Neuron (in vitro differentiated cells): ENCODE measurements around the gene CNOT4.

Experiments
- H2AFZ ChIP-seq: one replicate; pipeline ENCODE4 v1.6.1; 2013; ENCODE audit warnings: low read depth, mild to moderate bottlenecking, inconsistent platforms, low read length, moderate library complexity
- H3K27me3 ChIP-seq: one replicate; pipeline ENCODE4 v1.6.1; 2013; ENCODE audit warnings: low read length; ENCODE audit not compliant: insufficient read depth
- H3K36me3 ChIP-seq: one replicate; pipeline ENCODE4 v1.6.1; 2013; ENCODE audit warnings: low read length; ENCODE audit not compliant: insufficient read depth
- H3K4me1 ChIP-seq: one replicate; pipeline ENCODE4 v1.6.1; 2013; ENCODE audit warnings: low read length; ENCODE audit not compliant: insufficient read depth
- H3K4me3 ChIP-seq: 2 replicates; pipeline ENCODE4 v1.5.1; 2013; ENCODE audit warnings: mild to moderate bottlenecking, low read length, moderate library complexity
- H3K9me3 ChIP-seq: one replicate; pipeline ENCODE4 v1.6.1; 2013; ENCODE audit warnings: low read length

Gene CNOT4

DNA sequence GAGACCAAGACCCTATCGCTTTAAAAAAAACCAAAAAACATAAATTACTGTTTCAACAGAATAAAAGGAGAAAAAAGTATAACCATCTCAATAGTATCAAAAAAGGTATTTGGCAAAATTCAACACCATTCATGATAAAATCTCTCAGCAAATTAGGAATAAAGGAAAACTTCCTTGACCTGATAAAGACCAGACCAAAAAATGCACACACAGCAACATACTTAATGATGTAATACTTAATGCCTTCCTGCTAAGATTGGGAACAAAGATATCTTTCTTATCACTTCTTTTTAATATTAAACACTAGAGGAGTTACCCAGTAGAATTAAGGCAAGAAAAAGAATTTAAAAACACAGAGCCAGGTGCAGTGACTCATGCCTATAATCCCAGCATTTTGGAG, 79.3 kb downstream of the CNOT4 start:
- H3K4me1 ChIP-seq, result no peaks in the 10 kb centered on the region
- H3K9me3 ChIP-seq, result peaks cover 4% of the 10 kb centered on the region
- no peaks in the 10 kb centered on the region for H3K27me3 ChIP-seq
- H2AFZ ChIP-seq, result no peak overlapping the region
- H3K4me3 ChIP-seq, result no peak overlapping the region
- H3K36me3 ChIP-seq, result peaks cover 7% of the 10 kb centered on the region

DNA sequence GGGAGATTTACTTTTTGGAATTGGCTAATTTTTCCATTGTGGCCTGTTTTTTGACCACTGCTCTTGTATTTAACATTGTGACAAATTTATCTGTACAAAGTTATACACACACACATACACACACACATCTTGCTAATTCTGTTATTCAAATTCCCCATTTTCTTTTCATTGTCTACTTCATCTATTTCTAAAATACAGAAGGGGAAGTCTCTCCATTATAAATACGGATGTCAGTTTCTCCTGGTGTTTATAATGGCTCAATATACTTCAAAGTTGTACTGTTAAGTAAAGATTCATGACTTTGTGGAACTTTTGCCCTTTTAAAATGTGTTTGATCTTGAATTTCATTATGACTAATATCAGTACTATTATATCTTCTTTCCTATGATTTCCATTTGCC, 81.0 kb downstream of the CNOT4 start:
- Histone ChIP-seq H3K27me3 (no peaks in the 10 kb centered on the region), H3K36me3 (no peaks in the 10 kb centered on the region), H2AFZ (no peak overlapping the region), H3K9me3 (no peaks in the 10 kb centered on the region), H3K4me1 (no peaks in the 10 kb centered on the region), H3K4me3 (no peak overlapping the region)

DNA sequence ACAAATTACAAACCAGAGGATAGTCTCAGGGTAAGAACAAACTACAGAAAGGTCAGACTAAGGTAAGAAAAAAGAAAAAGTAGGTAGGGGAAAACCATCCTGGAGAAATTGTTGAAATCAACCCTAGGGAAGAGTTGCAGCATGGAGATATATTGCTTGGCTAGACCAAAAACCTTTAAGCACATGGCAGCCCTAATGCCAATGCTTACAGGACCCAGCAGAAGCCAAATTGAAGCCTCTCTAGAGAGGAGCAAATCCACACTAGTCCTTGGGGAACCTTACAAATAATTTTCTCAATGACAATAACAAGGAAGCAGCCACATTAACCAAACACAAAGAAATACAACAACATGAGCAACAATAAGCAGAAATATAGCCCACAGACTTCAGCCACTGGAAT, 81.9 kb downstream of the CNOT4 start:
- H3K27me3 ChIP-seq, result no peaks in the 10 kb centered on the region
- no peaks in the 10 kb centered on the region for H3K36me3 ChIP-seq
- H3K9me3 ChIP-seq, result no peaks in the 10 kb centered on the region
- no peak overlapping the region for H3K4me3 ChIP-seq
- no peak overlapping the region for H2AFZ ChIP-seq
- no peaks in the 10 kb centered on the region for H3K4me1 ChIP-seq

DNA sequence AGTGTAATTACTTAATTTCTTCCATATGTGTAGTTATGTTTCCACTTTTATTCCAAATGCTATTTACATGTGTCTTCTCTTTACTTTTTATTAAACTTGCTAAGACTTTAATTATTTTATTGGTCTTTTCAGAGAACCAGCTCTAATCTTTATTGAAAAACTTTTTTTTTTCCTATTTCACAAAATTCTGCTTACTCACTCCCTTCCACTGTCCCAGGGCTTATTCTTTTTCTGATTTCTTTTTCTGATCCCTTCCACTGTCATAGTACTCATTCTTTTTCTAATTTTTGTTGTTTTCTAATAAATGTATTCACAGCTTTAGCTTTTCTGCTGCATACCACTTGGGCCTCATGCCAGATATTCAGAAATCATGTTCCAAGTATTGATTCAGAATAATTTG, 82.7 kb downstream of the CNOT4 start:
- Histone ChIP-seq H3K4me1 (no peaks in the 10 kb centered on the region), H2AFZ (no peak overlapping the region), H3K4me3 (no peak overlapping the region), H3K9me3 (no peaks in the 10 kb centered on the region), H3K27me3 (no peaks in the 10 kb centered on the region), H3K36me3 (no peaks in the 10 kb centered on the region)

DNA sequence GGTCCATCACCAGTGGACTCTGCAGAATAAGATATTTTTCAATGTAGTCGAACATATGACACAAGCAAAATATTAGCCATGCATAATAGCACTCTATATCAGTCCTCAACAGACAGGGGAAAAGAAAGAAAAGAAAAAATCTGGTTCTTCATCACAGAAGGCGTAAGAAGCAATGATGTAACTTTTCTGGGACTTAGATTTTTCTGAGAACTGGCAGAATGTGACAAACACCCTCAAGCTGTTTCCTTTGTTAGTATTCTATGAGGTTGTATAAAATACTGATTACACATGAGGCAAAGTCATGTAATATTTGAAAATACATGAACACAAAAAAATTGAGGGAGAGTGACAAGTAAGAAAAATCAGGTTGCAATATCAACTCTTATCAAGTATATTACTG, 84.9 kb downstream of the CNOT4 start:
- H3K9me3 ChIP-seq, result no peaks in the 10 kb centered on the region
- no peak overlapping the region for H2AFZ ChIP-seq
- no peaks in the 10 kb centered on the region for H3K4me1 ChIP-seq
- H3K4me3 ChIP-seq, result no peak overlapping the region
- H3K36me3 ChIP-seq, result peaks cover 2% of the 10 kb centered on the region
- no peaks in the 10 kb centered on the region for H3K27me3 ChIP-seq

DNA sequence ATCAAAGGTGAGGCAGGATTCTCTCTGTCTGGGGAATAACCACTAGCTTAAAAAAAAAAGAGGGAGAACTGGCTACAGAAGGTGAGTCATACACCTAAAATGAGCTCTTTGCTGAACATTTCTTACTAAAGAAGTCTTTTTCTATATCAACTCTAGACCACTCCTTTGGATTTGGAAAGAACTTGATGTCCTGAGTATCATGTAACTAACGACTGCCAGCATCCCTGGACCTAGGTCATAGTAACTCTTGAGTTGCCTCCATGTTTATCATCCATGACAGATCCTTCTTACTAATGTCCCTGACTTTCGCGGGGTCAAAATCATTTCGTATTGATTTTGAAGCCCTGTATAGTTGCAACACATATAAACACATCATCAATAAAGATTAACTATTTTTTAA, 89.1 kb downstream of the CNOT4 start:
- no peaks in the 10 kb centered on the region for H3K4me1 ChIP-seq
- no peak overlapping the region for H3K4me3 ChIP-seq
- no peak overlapping the region for H2AFZ ChIP-seq
- no peaks in the 10 kb centered on the region for H3K27me3 ChIP-seq
- H3K36me3 ChIP-seq, result peaks cover 13% of the 10 kb centered on the region
- H3K9me3 ChIP-seq, result no peaks in the 10 kb centered on the region

DNA sequence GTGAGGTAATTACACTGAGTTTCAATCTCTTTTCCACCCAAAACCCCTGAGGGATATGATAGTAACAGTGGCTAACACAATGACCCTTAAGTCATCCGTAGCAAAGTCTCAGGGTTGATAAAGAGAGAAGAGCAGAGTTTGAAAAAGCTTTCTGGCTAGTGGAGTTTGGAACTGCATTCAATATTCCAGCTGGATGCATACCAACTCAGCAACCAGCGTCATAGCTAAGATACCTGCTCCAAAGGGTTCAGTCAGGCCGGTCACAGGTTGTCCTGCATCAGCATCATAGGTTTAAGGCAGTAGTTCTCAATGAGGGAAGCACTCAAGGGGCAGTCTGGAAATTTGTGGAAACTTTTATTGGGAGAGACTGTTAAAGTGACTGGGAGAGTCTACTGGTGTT, 93.5 kb downstream of the CNOT4 start:
- H2AFZ ChIP-seq, result no peak overlapping the region
- H3K9me3 ChIP-seq, result no peaks in the 10 kb centered on the region
- no peak overlapping the region for H3K4me3 ChIP-seq
- peaks cover 13% of the 10 kb centered on the region for H3K36me3 ChIP-seq
- no peaks in the 10 kb centered on the region for H3K27me3 ChIP-seq
- H3K4me1 ChIP-seq, result no peaks in the 10 kb centered on the region

DNA sequence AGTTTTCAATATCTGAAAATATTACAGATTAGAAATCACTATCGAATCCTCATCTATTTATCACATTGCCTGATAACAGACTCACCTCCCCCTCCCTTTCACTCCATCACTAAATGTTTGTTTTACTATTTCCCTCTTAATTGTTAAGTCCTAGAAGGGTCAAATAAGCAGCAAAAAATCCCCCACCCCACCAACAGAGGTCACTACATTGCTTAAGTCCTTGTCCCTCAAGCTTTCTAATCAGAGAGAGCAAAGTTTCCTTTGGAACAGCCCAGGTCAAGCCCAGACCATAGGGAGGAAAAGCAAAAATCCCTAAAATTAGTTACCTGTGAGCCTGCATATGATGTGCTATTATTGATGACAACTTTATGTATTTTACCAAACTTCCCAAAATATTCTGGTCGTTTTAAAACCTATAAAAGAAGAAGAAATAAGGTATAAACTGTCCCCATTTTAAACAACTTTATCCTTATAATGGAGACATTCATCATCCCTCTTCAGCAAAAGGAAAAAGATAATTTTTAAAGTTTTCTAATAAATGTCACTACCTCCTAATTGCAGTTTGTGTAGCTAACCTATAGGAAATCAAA, 95.0 kb downstream of the CNOT4 start:
- peaks cover 13% of the 10 kb centered on the region for H3K36me3 ChIP-seq
- no peaks in the 10 kb centered on the region for H3K4me1 ChIP-seq
- H2AFZ ChIP-seq, result no peak overlapping the region
- H3K9me3 ChIP-seq, result no peaks in the 10 kb centered on the region
- H3K4me3 ChIP-seq, result no peak overlapping the region
- H3K27me3 ChIP-seq, result no peaks in the 10 kb centered on the region

DNA sequence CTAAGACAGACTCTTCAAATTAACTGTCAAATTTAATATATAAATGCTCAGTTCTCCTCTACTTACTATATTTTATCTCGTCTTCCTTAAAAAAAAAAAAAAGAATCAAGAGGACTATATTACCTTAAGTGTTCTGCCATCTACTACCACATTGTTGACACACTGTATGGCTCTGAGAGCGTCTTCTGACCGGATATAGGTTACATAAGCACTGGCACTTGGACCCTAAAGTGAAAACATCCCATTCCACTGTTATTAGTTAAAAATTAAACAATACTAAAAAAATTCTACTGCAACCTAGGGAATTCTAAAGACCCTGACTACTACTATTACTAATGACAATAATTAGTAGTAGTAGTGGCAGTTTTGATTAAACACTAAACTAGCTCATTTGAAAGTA, 95.7 kb downstream of the CNOT4 start:
- Histone ChIP-seq H3K36me3 (peaks cover 12% of the 10 kb centered on the region), H3K27me3 (no peaks in the 10 kb centered on the region), H2AFZ (no peak overlapping the region), H3K4me3 (no peak overlapping the region), H3K9me3 (no peaks in the 10 kb centered on the region), H3K4me1 (no peaks in the 10 kb centered on the region)

DNA sequence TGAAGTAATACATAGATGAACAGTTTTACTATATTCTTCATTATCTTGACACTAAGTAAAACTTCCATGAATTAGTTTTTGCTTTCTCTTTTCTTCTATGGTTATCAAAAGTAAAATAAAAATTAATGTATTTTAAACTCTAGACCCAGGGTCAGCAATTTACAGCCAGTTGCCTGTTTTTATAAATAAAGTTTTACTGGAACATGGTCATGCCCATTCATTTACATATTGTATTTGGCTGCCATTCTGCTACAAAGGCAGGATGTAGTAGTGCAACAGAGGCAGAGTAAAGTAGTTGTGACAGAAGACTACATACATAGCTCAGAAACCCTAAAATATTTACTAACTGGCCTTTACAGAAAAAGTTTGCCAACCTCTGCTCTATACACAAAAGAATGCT, 98.8 kb downstream of the CNOT4 start:
- no peak overlapping the region for H2AFZ ChIP-seq
- peaks cover 3% of the 10 kb centered on the region for H3K36me3 ChIP-seq
- no peaks in the 10 kb centered on the region for H3K9me3 ChIP-seq
- H3K27me3 ChIP-seq, result no peaks in the 10 kb centered on the region
- H3K4me3 ChIP-seq, result no peak overlapping the region
- no peaks in the 10 kb centered on the region for H3K4me1 ChIP-seq

DNA sequence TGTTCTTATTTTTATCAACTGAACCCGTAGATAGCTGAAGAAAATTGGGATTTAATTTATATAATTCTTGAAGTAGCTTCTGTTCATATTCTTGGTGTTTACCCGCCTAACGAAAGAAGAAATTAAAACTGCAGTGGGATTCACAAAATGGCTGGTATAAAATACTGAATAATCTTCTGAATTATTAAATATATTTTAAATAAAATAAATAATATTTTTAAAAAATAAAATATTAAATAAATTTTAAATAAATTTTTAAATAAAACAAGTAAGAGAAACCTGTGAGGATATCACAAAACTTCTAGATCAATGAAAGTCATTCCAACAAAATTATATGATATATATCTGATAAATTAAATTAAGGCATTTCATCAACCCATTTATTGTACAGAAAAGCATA, 99.4 kb downstream of the CNOT4 start:
- Histone ChIP-seq H3K4me1 (no peaks in the 10 kb centered on the region), H3K27me3 (no peaks in the 10 kb centered on the region), H3K9me3 (no peaks in the 10 kb centered on the region), H3K36me3 (peaks cover 3% of the 10 kb centered on the region), H3K4me3 (no peak overlapping the region), H2AFZ (no peak overlapping the region)

DNA sequence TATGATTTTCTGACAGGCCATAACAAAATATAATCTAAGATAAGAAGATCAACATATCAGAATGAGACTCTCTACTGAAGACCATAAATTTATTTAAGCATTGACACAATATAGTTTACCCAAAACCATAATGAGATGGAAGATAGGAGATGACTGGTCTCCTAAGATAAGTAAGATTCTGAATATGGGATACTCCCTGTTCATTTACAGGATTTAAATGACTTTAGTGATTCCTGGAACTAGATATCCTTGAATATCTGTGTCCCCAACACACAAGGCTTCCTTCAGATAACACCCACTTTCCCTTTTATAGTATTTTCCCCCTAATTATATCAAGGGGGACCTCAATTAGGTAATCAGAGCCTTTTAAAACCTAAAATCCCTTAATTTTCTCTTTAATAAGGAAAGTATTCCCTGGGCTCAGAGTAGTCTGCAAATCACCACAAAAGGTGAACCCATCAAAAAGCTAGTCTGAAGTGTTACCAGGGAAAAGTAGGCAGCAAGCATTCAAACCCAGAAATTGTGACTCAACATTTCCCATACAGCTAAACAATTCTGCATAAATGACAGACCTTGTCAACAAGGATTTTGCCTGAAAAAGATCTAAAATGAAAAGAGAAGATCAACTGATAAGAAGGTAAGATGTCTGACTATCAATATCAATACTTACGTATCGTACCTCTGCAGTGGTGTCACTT, 99.9 kb downstream of the CNOT4 start:
- no peaks in the 10 kb centered on the region for H3K9me3 ChIP-seq
- peaks cover 3% of the 10 kb centered on the region for H3K36me3 ChIP-seq
- no peak overlapping the region for H3K4me3 ChIP-seq
- no peaks in the 10 kb centered on the region for H3K27me3 ChIP-seq
- no peak overlapping the region for H2AFZ ChIP-seq
- no peaks in the 10 kb centered on the region for H3K4me1 ChIP-seq

DNA sequence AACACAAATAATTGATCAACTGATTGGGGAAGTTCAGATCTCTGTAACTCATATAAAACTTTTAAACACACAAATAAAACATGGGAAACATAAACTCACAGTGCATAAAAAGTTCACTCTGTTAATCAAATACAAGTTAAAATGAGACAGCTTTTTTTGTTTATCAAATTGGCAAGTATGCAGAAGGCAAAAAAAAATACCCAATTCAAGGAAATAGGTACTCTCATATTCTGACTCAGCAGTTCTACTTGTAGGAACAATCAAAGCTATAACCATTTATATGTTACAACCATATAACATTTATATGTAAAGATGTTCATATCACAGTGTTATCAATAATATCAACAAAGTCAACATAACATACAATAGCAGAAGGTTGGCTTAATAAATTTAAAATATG, 102.0 kb downstream of the CNOT4 start:
- Histone ChIP-seq H3K36me3 (peaks cover 3% of the 10 kb centered on the region), H3K9me3 (no peaks in the 10 kb centered on the region), H2AFZ (no peak overlapping the region), H3K4me1 (no peaks in the 10 kb centered on the region), H3K4me3 (no peak overlapping the region), H3K27me3 (no peaks in the 10 kb centered on the region)

DNA sequence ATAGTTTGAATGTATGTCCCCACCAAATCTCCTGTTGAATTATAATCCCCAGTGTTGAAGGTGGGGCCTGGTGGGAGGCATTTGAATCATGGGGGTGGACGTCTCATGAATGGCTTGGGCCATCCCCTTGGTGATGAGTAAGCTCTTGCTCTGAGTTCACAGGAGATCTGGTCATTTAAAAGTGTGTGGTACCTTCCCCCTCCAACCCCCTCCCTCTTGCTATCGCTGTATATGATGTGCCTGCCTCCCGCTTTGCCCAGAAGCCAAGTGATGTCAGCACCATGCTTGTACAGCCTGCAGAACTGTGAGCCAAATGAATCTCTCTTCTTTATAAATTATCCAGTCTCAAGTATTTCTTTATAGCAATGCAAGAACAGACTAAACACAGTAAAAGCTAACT, 103.0 kb downstream of the CNOT4 start:
- Histone ChIP-seq H2AFZ (no peak overlapping the region), H3K36me3 (peaks cover 3% of the 10 kb centered on the region), H3K27me3 (no peaks in the 10 kb centered on the region)

More for the DNA sequence above, 103.0 kb downstream of the CNOT4 start:
- Histone ChIP-seq H3K9me3 (no peaks in the 10 kb centered on the region), H3K4me3 (no peak overlapping the region), H3K4me1 (no peaks in the 10 kb centered on the region)
